Vagina (tissue), 2 donors: ENCODE results near the gene IDUA.

Source experiments
- POLR2A ChIP-seq, 2 donors: fragments of 450-650 bp; IDR thresholded peaks; one replicate each; pipeline ENCODE4 v1.6.1; 2017; ENCODE audit warnings: antibody characterized with exemption in 2 of 2, mild to moderate bottlenecking in 2 of 2, moderate library complexity in 2 of 2
- POLR2AphosphoS5 ChIP-seq, 2 donors: sonication (generic); formaldehyde crosslinking; IDR thresholded peaks; one replicate each; pipeline ENCODE4 v1.9.0; 2017; ENCODE audit warnings: antibody characterized with exemption in 2 of 2, mild to moderate bottlenecking in 2 of 2, low read depth in 1 of 2; ENCODE audit not compliant: insufficient read depth in 1 of 2
- TF ChIP-seq, protein P1 (sequence below), 3 experiments: fragments of 450-650 bp in 2 of 3; fragments of 200-600 bp in 1 of 3; sonication (generic) in 1 of 3; IDR thresholded peaks; one replicate each; pipeline ENCODE4 v1.5.1; 2017 to 2019; ENCODE audit warnings: antibody characterized with exemption in 3 of 3, mild to moderate bottlenecking in 2 of 3, moderate library complexity in 2 of 3

DNA sequence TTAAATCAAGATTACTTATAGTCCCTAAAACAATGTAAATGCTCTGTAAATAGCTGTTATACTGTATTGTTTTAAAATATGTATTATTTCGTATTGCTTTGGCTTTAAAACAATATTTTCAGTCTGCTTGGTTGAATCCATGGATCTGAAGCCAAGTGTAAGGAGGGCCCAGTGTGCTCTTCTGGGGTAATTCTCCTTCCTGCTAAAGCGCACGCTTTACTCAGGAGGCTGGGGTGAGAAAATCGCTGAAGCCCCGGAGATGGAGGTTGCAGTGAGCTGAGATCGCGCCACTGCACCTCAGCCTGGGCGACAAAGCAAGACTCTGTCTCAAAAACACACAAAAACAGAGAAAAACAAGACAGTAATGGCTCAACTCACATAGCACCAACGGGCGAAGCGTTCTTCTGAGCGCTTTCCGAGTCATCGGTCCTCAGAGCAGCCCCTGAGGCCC is 391 bp upstream of the IDUA start:
- TF ChIP-seq, protein P1, sequence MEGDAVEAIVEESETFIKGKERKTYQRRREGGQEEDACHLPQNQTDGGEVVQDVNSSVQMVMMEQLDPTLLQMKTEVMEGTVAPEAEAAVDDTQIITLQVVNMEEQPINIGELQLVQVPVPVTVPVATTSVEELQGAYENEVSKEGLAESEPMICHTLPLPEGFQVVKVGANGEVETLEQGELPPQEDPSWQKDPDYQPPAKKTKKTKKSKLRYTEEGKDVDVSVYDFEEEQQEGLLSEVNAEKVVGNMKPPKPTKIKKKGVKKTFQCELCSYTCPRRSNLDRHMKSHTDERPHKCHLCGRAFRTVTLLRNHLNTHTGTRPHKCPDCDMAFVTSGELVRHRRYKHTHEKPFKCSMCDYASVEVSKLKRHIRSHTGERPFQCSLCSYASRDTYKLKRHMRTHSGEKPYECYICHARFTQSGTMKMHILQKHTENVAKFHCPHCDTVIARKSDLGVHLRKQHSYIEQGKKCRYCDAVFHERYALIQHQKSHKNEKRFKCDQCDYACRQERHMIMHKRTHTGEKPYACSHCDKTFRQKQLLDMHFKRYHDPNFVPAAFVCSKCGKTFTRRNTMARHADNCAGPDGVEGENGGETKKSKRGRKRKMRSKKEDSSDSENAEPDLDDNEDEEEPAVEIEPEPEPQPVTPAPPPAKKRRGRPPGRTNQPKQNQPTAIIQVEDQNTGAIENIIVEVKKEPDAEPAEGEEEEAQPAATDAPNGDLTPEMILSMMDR (IDR thresholded peaks at IDR 0.05) = no peak
- TF ChIP-seq POLR2AphosphoS5 (IDR thresholded peaks at IDR 0.05; ENCODE audit: insufficient read depth in 1 of 2, low read depth in 1 of 2) (no peak), POLR2A (IDR thresholded peaks at IDR 0.05) (no peak)
